ENCODE data around the gene BPI.
"Not testable (repeated sequence)": the region's sequence is repeated elsewhere in the genome, so short reads cannot be mapped to it uniquely, and the experiment has no call there.

Gene BPI

DNA sequence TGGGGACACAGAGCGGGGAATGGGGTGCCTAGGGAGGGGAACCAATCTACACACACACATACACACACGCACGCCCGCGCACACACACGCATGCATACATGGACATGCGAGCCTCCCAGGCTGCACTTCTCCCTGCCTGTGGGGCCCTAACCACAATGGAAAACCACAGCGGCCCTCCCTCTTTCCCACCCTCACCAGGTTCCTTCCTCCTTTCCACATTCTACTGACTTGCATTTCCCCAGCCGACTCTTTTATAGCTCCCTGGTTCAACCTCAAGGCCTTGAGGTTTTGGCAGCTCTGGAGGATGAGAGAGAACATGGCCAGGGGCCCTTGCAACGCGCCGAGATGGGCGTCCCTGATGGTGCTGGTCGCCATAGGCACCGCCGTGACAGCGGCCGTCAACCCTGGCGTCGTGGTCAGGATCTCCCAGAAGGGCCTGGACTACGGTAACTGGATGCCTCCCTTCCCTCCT is at the start of gene BPI:
TSS of gene BPI (plus strand) at position 249 of the 472 bp plus-strand sequence. CDS start at position 317, 68 bp downstream.
- no peak for DNase-seq (ENCODE audit: low spot score)

DNA sequence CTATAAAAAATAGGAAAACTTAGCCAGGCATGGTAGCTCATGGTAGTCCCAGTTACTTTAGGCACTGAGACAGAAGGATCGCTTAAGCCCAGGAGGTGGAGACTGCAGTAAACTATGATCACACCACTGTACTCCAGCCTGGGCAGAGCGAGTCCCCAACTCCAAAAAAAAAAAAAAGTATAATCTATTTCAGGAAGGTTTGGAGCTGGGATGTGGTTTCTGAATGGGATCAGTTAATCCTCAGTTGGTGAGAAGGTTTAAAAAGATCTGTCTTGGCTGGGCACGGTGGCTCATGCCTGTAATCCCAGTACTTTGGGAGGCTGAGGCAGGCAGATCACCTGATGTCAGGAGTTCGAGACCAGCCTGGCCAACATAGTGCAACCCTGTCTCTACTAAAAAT is 49.3 kb upstream of the BPI start:
- DNase-seq (ENCODE audit: low spot score), result not testable (repeated sequence)

DNA sequence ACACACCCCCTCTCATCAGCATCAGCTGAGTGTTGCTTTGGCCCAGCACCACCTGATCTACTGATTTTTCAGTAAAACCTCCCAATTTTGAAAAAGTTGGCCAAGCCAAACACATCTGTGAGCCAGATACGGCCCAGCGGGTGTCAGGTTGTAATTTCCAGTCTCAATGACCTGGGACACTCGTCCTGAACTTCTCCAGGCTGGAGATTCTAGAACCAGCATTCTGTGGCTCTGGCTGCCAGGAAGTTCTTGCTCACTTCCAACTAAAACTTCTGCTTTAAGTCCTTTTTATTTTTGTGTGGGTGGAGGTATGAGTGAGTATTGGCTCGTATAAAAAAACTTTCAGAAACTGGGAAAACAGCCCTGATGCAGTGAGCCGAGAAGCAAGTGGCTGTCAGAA is 48.6 kb upstream of the BPI start:
- no peak for DNase-seq (ENCODE audit: low spot score)

DNA sequence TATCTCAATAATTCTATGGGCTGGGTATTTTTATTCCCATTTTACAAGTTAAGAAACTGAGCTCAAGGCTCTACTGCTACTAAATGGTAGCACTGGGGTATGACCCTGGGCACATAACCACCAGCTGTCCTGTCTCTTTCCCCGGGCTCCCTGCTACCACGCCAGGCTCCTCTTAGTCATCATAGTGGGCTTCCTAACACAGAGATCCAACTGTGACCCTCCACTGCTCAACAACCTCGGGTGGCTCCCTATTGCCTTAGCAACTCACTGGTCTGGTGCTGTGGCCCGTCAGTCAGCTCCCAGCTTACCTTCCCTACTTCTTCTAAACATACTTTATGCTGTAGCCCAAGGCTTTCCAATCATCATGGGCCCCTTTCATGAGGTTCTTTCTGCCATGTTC is 47.9 kb upstream of the BPI start:
- no peak for DNase-seq (ENCODE audit: low spot score)

DNA sequence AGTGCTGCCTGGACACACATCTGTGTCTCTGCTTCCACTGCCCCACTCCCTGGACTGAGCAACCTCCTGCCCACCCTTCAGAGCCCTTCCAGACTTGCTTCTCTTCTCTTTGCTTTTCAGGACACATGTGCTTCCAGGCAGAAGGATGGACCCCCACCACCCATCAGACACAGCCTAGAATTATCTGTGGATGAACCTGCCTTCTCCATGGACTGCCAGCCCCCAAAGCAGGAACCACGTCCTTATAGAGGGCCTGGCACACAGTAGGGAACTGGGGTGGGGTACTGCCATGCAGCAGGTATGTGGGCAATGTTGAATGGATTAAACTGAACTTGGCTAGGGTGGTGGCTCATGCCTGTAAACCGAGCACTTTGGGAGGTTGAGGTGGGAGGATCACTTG is 47.0 kb upstream of the BPI start:
- no peak for DNase-seq (ENCODE audit: low spot score)

DNA sequence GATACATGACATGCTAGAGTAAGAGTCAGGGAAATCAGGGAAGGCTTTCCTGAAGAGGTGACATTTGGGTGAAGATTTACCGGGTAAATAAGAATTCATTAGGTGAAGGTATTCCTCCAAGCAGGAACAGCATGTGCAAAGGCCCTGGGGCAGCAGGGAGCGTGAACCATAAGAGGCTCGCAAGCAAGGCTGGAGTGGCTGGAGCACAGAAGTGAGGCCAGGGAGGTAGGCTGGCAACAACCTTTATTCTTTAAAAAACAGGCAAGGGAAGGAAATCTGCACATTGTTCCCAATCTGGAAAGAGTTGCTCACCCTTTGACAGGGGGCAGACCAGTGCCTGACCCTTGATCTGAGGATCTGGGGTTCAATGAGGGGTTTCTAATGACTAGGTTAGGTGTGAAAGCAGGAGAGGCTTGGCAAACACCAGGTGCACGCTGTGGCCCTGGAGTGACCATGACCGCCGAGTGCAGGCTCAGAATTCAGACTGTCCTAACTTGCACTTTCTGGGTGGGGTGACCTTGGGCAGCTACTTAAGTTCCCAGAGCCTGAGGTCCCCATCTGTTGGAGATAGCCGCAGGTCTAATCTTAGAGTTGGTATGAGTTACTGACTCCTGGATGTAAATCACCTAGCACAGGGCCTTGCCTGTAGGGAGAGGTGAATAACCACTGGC is 45.3 kb upstream of the BPI start:
- no peak for DNase-seq (ENCODE audit: low spot score)

DNA sequence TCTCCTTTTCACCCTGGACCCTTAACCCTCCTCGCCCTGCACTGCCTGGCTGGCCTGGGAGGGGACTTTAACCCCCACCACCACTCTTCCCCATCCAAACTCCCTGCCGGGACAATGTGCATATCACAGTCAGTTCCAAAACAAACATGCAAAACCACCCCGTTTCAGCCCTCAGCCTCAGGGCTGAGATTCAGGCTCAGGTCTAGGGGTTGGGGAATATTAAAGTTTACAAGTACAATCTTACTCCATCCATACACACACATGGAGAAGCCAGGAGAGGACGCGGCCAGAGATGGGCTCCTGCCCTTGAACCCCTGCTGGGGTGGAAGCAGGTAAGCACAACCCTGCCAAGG is 44.0 kb upstream of the BPI start:
- peak; percentile 15 for DNase-seq (ENCODE audit: low spot score)

DNA sequence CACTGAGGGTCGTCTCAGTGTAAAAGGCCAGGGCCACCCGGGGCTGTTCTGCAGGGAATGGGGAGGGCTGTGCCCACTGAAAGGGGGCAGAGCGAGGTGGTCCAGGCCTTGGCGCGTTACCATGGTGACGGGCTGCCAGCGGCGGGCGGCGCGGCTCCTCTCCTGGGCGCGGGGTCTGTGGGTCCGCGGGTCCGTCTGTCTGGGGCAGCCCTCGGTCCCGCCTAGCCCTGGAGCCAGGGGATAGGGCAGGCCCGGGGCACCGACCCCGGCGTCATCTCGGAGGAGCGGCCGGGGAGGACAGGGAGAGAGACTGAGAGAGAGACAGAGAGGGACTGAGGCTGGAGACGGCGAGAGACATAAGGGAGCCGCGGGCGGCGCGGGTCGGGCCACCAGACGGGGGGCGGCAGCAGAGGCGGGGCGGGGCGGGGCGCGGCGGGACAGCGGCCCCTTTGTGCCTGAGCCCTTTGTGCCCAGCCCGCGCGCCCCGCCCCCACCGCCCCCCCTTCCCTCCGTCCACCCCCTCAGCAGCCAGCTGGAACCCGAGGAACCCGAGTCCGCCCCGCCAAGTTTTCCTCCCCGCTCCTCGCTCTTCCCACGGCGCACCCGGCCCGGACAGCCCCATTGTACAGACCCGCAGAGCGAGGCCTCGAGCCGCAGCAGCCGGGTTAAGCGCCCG is 43.4 kb upstream of the BPI start, which contains the start of gene KIAA1755:
TSS of gene KIAA1755 (minus strand) at position 358 of the 676 bp plus-strand sequence. CDS start at position 123, 235 bp downstream.
- DNase-seq (ENCODE audit: low spot score), result no peak

DNA sequence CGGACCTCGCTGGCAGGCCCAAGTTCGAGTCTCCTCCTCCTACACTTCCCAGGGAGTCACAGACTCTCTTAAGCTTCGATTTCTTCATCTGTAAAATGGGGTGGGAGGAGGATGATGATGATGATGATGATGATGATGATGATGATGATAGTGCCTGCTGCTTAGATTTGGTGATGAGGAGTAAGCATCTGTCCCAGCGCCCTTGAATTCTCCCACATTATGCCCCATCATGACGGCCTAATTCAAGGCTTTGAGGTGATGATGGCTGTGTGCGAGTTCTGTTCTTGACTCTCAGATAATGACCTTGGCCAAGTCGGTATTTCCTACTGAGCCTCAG is 42.9 kb upstream of the BPI start:
- DNase-seq (ENCODE audit: low spot score), result no peak

DNA sequence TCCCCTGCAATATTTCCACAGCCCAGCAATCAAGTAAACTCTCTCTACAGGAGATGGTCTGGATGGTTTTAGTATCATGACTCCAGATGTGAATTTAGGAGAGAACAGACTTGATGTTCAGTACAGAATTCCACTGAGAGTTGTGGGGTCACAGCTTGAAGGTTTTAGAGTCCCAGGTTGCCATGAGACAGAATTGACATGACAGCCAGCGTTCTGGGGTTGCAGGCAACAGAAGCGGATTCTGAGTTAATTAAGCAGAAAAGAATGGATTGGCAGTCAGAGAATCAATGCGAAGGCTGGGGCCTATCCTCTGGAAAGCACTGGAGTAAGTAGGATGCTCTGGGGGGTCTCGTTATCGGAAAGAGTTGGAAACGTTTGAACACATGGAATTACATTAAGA is 41.0 kb upstream of the BPI start:
- no peak for DNase-seq (ENCODE audit: low spot score)

DNA sequence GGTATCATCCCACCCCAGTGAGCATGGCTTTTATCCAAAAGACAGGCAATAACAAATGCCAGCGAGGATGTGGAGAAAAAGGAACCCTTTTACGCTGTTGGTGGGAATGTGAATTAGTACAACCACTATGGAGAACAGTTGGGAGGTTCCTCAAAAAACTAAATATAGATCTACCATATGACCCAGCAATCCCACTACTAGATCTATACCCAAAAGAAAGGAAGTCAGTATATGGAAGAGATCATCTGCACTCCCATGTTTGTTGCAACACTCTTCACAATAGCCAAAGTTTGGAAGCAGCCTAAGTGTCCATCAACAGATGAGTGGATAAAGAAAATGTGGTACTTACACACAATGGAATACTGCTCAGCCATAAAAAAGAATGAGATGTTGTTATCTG is 37.5 kb upstream of the BPI start:
- no peak for DNase-seq (ENCODE audit: low spot score)

DNA sequence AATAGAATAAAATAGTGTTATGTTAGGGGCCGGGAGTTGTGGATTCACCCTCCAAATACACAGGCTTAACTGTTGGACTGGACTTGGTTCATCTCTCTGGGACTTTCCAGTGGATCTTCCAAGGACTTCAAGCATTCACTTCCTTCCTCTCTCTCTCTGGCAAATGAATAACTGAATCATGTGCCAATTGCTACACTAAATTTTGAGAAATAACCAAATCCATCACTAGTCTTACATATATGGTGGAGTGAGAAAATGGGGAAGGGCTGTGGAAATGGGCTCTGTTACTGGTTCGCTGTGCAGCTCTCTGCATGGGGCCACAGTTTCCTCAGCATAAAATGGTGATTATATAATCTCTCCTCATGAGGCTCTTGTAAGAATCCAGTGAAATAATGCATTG is 36.7 kb upstream of the BPI start:
- no peak for DNase-seq (ENCODE audit: low spot score)

DNA sequence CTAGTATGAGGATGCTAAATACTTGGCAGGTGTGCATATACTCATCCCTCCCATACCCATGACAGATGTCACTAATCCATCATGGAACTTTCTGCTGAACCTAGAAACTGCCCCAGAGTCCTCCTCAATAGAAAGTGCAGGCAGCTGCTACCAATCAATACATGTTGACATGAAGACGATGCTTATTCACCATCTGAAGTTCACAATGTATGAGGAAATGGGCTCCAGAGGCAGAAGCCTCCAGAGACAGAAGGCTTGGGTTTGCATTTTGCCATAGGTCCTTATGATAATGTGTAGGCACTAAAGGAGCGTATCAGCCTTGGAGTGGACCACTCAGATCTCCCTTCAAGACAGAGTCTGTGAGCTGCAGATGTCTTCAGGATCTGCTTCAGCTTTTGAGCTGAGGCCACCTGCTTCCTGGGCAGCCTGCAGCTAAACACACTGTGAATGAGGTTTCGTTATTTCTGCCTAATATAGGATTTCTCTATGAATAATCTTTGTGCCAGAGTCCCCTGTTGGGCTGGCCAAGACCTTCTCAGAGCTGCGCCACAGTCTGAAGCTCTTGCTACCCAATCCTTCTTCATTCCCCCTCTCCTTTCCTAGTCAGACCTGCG is 35.9 kb upstream of the BPI start:
- no peak for DNase-seq (ENCODE audit: low spot score)

DNA sequence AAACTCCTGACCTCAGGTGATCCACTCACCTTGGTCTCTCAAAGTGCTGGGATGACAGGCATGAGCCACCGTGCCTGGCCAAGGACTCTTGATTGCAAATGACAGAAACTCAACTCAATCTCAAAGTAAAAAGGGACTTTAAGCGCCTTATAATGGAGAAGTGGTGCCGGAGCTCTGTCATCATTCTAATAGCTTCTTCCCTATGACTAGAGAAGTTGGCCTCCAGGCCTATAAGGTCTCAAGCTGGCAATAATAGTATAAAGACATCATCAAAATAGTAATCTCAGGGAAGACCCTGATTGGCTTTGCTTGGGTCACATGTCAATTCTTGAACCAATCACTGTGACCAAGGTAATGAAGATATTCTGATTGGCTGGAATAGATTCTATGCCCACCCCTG is 34.9 kb upstream of the BPI start:
- DNase-seq (ENCODE audit: low spot score), result no peak

DNA sequence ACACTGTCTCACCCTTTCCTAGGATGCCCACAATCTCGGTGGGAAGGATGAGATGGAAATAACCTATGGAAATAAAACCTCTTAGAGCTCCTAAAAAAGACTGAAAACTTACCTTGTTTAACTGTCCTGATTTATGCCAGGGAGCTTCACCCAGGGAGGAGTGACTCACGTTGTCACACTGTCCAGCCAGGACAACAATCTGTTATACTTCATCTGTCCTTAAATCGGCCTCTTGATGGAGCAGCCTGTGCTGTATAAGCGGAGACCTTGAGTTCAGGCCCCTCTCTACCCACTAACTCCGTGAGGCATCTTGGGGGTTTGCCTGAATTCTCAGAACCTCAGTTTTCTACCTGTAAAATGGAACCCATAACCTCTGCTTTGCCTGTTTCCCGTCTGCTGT is 34.2 kb upstream of the BPI start:
- DNase-seq (ENCODE audit: low spot score), result no peak

DNA sequence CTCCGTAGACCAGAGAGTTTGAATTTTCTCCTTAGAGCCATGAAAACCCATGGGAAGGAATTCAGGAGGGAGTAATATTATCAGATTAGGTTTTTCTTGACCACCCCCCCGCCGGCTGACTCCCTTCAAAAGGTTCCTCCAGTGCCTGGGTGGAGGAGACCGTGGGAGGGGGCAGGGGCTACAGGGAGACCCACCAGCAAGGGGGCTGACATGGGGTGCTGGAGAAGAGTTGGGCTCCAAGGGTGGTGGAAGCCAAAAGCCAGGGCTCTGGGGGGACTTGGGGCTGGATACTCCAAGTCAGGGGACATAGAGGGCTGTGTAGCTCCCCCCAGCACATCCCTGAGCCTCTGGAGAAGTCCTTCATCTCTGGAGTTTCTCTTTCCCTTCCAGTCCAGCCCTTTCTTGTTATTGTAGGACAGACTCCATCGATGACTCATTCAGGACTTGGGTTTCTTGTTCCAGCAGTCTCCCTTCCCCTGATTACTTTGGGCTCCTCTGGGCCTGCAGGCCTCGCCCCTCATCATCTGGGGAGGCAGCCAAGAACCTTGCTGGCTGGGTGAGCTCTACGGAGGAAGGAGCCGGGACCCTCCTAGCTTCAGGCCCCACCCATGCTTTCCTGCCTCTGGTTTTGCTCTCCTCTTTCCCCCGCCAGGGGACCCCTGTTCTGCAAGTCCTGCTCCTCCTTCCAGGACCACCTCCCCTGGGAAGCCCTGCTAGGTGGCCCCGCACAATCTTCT is 32.9 kb upstream of the BPI start:
- DNase-seq (ENCODE audit: low spot score), result peak; percentile 77

DNA sequence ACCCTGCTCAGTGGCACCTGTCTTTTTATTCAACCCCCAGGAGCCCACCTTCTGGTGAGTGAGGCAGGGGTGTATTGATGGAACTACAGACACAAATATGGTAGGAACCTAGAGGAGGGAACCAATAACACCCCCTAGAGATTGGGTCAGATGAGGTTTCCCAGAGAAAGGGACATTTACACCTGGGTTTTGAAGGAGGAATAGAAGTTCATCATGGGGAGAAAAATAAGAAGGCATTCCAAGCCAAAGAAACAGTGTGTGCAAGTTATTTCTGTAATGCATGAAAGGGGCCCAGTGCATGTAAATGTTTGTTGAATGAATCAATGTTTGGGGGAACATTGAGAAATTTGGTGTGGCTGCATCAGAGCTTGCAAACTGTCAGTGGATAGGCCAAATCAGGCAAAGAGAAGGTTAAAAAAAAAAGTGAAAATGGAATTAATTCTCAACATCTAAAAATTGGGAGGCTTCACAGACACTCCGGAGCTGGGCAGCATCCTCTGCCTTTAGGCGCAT is 32.3 kb upstream of the BPI start:
- no peak for DNase-seq (ENCODE audit: low spot score)

DNA sequence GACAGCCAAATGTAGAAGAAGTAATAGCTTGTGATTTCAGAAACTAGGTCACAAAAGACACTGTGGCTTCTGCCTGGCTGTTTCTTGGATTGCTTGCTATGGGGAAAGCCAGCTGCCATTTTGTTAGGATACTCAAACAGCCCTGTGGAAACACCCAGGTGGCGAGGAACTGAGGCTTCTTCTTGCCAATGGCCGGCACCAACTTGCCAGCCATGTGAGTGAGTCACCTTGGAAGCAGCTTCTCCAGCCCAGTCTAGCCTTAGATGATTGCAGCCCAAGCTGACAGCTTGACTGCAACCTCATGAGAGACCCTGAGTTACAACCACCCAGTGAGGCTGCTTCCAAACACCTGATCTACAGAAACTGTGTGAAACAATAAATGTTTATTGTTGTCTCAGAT is 31.6 kb upstream of the BPI start:
- DNase-seq (ENCODE audit: low spot score), result no peak

DNA sequence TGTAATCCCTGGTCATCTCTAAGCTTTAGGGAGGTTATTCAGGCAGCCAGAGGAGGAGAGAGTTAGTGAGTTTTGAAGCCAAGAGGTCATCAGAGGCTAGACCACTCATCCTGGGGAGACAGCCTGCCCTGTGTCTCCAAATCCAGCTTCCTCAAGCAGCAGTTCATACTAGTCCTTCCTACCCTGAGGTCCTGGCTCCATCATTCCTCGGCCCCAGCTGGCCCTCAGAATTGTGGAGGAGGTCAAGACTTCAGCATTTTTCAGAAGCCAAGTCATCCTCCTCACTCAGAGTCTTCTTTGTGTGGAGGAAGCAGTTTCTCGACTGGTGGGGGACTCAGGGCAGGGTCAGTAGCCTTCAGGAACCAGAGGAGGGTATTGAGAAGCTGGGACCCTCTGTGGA is 31.0 kb upstream of the BPI start:
- DNase-seq (ENCODE audit: low spot score), result no peak

DNA sequence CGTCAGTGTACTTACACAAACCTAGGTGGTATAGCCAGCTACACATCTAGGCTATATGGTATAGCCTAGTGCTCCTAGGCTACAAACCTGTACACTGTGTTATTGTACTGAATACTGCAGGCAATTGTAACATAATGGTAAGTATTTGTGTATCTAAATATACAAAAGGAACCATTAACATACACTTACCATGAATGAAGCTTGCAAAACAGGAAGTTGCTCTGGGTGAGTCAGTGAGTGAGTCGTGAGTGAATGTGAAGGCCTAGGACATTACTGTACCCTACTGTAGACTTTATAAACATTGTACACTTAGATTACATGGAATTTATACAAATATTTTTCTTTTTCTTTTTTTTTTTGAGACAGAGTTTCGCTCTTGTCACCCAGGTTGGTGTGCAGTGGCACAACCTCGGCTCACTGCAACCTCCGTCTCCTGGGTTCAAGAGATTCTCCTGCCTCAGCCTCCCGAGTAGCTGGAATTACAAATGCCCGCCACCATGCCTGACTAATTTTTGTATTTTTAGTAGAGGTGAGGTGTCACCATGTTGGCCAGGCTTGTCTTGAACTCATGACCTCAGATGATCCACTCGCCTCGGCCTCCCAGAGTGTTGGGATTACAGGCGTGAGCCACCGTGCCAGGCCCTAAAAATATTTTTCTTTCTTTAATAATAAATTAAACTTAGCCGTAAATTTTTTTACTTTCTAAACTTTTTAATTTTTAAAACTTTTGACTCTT is 28.0 kb upstream of the BPI start:
- peak; percentile 33 for DNase-seq (ENCODE audit: low spot score)

DNA sequence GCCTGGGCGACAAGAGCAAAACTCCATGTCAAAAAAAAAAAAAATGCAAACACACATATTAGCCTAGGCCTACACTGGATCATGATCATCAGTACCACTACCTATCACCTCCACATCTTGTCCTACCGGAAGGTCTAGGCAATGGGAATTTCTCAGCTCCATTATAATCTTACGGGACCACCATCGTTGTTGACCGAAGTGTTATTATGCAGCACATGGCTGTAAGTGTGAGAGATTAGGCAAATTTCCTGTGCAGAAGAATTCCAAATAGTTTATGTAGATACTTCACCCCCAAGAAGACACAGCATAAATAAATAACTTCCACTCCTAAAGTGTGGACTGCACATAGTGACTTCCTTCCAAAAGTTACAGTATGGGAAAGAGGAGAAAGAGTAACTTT is 26.7 kb upstream of the BPI start:
- no peak for DNase-seq (ENCODE audit: low spot score)

DNA sequence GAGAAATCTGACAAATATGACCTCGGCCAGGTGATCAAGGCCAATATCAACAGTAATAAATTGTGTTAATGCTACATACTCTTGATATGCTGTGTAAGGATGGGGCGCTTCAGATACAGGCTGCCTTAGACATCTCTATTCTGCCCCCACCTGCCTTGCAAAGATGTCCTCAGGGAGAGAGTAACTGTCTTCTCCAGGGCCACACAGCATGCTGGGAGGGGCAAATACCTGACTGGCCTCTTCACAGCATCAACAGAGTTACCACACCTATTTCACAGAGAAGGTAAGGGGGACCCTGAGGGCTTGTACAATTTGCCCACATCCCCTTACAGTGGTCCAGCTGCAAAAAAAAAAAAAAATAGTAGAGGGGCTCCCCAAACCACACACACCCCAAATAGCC is 26.3 kb upstream of the BPI start:
- no peak for DNase-seq (ENCODE audit: low spot score)

All from COLO829 (cell line).